CD14-positive monocyte (primary cell): ENCODE data around the gene ALG10B. TPM values are rescaled to one million over a fixed set of nuclear protein-coding genes. Genes with fewer than 3 reads are reported as not detected.
"Not testable (repeated sequence)": the region's sequence is repeated elsewhere in the genome, so short reads cannot be mapped to it uniquely, and the experiment has no call there.

Experiments used
- DNase-seq, 3 donors: peaks; one replicate each; pipeline ENCODE4 v3.0.0-alpha.2; 2011 to 2022
- H2AFZ ChIP-seq: 2 replicates; pipeline ENCODE4 v1.6.0; 2012; ENCODE audit warnings: mild to moderate bottlenecking, low read depth, low read length, inconsistent platforms; ENCODE audit not compliant: insufficient read depth, poor library complexity, severe bottlenecking
- H3K27ac ChIP-seq, 2 donors: 1 replicate in 1 of 2; 2 replicates in 1 of 2; pipeline ENCODE4 v1.5.1; 2012 to 2013; ENCODE audit warnings: low read length in 2 of 2, control low read depth in 1 of 2, inconsistent platforms in 1 of 2, low read depth in 1 of 2, mild to moderate bottlenecking in 1 of 2
- H3K27me3 ChIP-seq, 2 donors: one replicate each; pipeline versions ENCODE4 v1.6.0 to v1.6.1; 2011 to 2013; ENCODE audit warnings: low read length in 2 of 2; ENCODE audit not compliant: control insufficient read depth in 2 of 2, insufficient read depth in 2 of 2
- H3K36me3 ChIP-seq, 2 donors: replicated peaks in 1 of 2; 1 replicate in 1 of 2; 2 replicates in 1 of 2; pipeline versions ENCODE4 v1.5.1 to v1.6.1; 2012 to 2013; ENCODE audit warnings: low read length in 2 of 2, control low read depth in 1 of 2, inconsistent platforms in 1 of 2, mild to moderate bottlenecking in 1 of 2; ENCODE audit not compliant: insufficient read depth in 2 of 2, control insufficient read depth in 1 of 2
- H3K4me1 ChIP-seq, 2 donors: 1 replicate in 1 of 2; 2 replicates in 1 of 2; pipeline versions ENCODE4 v1.5.1 to v1.6.1; 2012 to 2013; ENCODE audit warnings: low read length in 2 of 2, control low read depth in 1 of 2, inconsistent platforms in 1 of 2, mild to moderate bottlenecking in 1 of 2, moderate library complexity in 1 of 2; ENCODE audit not compliant: insufficient read depth in 2 of 2, control insufficient read depth in 1 of 2
- H3K4me2 ChIP-seq: replicated peaks from 2 replicates; pipeline ENCODE3; 2012; ENCODE audit warnings: low read length, moderate library complexity, mild to moderate bottlenecking; ENCODE audit not compliant: poor library complexity, severe bottlenecking; ENCODE audit errors: extremely low read depth
- H3K4me3 ChIP-seq, 3 experiments: fragments of 200-600 bp in 1 of 3; sonication (generic) in 1 of 3; replicated peaks in 1 of 3; 1 replicate in 2 of 3; 2 replicates in 1 of 3; pipeline ENCODE4 v1.5.1; 2011 to 2013; ENCODE audit warnings: low read length in 3 of 3, mild to moderate bottlenecking in 3 of 3, control low read depth in 2 of 3, low read depth in 2 of 3, inconsistent platforms in 1 of 3, moderate library complexity in 1 of 3
- H3K79me2 ChIP-seq: 2 replicates; pipeline ENCODE4 v1.6.0; 2012; ENCODE audit warnings: mild to moderate bottlenecking, control low read depth, inconsistent platforms, low read length, moderate library complexity; ENCODE audit not compliant: insufficient read depth
- H3K9ac ChIP-seq: 2 replicates; pipeline ENCODE4 v1.6.0; 2017; ENCODE audit warnings: low read length, mild to moderate bottlenecking; ENCODE audit not compliant: insufficient read depth, poor library complexity, severe bottlenecking
- H3K9me3 ChIP-seq, 2 donors: replicated peaks in 1 of 2; 1 replicate in 1 of 2; 2 replicates in 1 of 2; pipeline versions ENCODE4 v1.5.1 to v1.6.1; 2012 to 2013; ENCODE audit warnings: low read length in 2 of 2, control low read depth in 1 of 2; ENCODE audit not compliant: control insufficient read depth in 1 of 2, insufficient read depth in 1 of 2
- H4K20me1 ChIP-seq: 2 replicates; pipeline ENCODE4 v1.6.0; 2012; ENCODE audit warnings: mild to moderate bottlenecking, low read length, control low read depth, moderate library complexity; ENCODE audit not compliant: insufficient read depth
- H3K27ac Mint-ChIP-seq, 7 donors: one replicate each; pipeline ENCODE4 v1.8.0; 2020; ENCODE audit warnings: mild to moderate bottlenecking in 7 of 7, mixed read lengths in 7 of 7, moderate library complexity in 6 of 7, inconsistent platforms in 2 of 7
- H3K27me3 Mint-ChIP-seq, 3 donors: one replicate each; pipeline ENCODE4 v1.8.0; 2021 to 2022; ENCODE audit warnings: low read depth in 3 of 3, mild to moderate bottlenecking in 3 of 3, mixed read lengths in 3 of 3, moderate library complexity in 3 of 3, inconsistent platforms in 1 of 3
- H3K36me3 Mint-ChIP-seq, 2 donors: one replicate each; pipeline ENCODE4 v1.8.0; 2020; ENCODE audit warnings: mixed read lengths in 2 of 2, inconsistent platforms in 1 of 2, mild to moderate bottlenecking in 1 of 2
- H3K4me1 Mint-ChIP-seq: one replicate; pipeline ENCODE4 v1.8.0; 2020; ENCODE audit warnings: mild to moderate bottlenecking, mixed read lengths
- H3K4me3 Mint-ChIP-seq, 2 donors: one replicate each; pipeline ENCODE4 v1.8.0; 2020; ENCODE audit warnings: mild to moderate bottlenecking in 2 of 2, mixed read lengths in 2 of 2, moderate library complexity in 1 of 2
- H3K9me3 Mint-ChIP-seq, 7 donors: one replicate each; pipeline ENCODE4 v1.8.0; 2020 to 2022; ENCODE audit warnings: mixed read lengths in 7 of 7, mild to moderate bottlenecking in 6 of 7, moderate library complexity in 6 of 7, inconsistent platforms in 2 of 7
- CTCF ChIP-seq: fragments of 200-600 bp; IDR thresholded peaks from one replicate; pipeline ENCODE4 v1.8.0; 2022; ENCODE audit warnings: antibody characterized with exemption, mild to moderate bottlenecking
- WGBS: methylation state at CpG from one replicate; pipeline ENCODE4 v1.1.5; 2013; ENCODE audit warnings: missing lambda C conversion rate; ENCODE audit not compliant: insufficient coverage; 5-methylcytosine and 5-hydroxymethylcytosine counted together
- intact Hi-C, 2 donors: fragments of 100-400 bp; cut with micrococcal nuclease; formaldehyde crosslinking; loops; one replicate each; pipeline versions ENCODE4 v1.15.0 to v1.15.1; 2023
- polyA plus RNA-seq, 3 donors: library from polyadenylated mRNA; depleted of rRNA in 1 of 3; unstranded in 2 of 3; stranded (reverse) in 1 of 3; fragments of 300-500 nt in 2 of 3; fragments of >200 nt in 1 of 3; fragmentation: Illumina TruSeq in 2 of 3; gene quantifications; 1 replicate in 2 of 3; 2 replicates in 1 of 3; pipeline ENCODE4 v1.2.3, GENCODE V29; 2012 to 2021

ALG10B gene
- polyA plus RNA-seq, 3 donors: 1.2 to 2.2 (median 1.6) TPM

GRCh38 chr12:38291160-38291559, 25.4 kb upstream of the ALG10B start:
- Mint-ChIP-seq H3K27me3 (no peaks in the 10 kb centered on the region), H3K36me3 (no peaks in the 10 kb centered on the region), H3K4me3 (no peak overlapping the region), H3K27ac (no peak overlapping the region), H3K4me1 (no peaks in the 10 kb centered on the region), H3K9me3 (peaks cover 6 to 15% (median 13%) of the 10 kb centered on the region in 7 donors)
- intact Hi-C loops: no loop called here
- Histone ChIP-seq H3K4me1 (no peaks in the 10 kb centered on the region), H3K9ac (no peak overlapping the region), H3K36me3 (no peaks in the 10 kb centered on the region), H3K79me2 (no peaks in the 10 kb centered on the region), H2AFZ (no peak overlapping the region), H3K4me2 (no peak overlapping the region), H4K20me1 (no peaks in the 10 kb centered on the region), H3K27ac (no peak overlapping the region), H3K4me3 (no peak overlapping the region), H3K9me3 (peaks cover 3 to 12% of the 10 kb centered on the region in 2 donors), H3K27me3 (no peaks in the 10 kb centered on the region)
- WGBS: 76% methylated on average over 3 of the region's 4 CpGs
- no peak for DNase-seq
- TF ChIP-seq CTCF: no peak

DNA sequence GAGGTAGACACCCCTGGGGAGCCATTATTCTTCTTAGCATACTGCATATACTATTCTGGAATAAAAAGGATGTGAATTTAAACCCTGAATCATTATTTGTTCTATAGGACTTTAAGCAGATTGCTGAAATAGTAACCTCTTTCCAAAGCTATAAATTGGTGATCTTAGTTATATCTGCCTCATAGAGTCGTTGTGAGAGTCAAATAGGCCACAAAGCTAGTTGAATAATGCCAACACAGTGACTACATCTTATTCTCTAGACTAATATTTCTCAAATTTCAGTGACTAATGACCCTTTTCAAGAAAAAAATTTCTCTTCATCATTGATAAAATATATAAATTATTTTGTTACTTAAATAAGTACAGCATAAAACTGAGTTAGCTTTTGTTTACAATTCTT, 13.6 kb upstream of the ALG10B start:
- not testable (repeated sequence) for H4K20me1 ChIP-seq, H3K4me3 Mint-ChIP-seq, H3K27ac ChIP-seq, H3K27me3 ChIP-seq, H3K9me3 ChIP-seq, H2AFZ ChIP-seq, H3K27ac Mint-ChIP-seq, H3K36me3 Mint-ChIP-seq, H3K9ac ChIP-seq, H3K4me3 ChIP-seq, DNase-seq, H3K4me1 Mint-ChIP-seq, H3K79me2 ChIP-seq, H3K27me3 Mint-ChIP-seq, H3K4me2 ChIP-seq, H3K36me3 ChIP-seq, H3K4me1 ChIP-seq
- intact Hi-C loops: loop anchor here in 1 of 2 donors (5.0 kb wide), 1 partner anchor 171 kb away; no protein-coding TSS in a partner anchor
- H3K9me3 Mint-ChIP-seq: peaks cover 5 to 20% (median 12%) of the 10 kb centered on the region in 7 donors
- no CpG with 5 or more reads among the region's 1 CpG for WGBS

- not testable (repeated sequence) for H4K20me1 ChIP-seq, H3K9me3 Mint-ChIP-seq, H3K79me2 ChIP-seq, H3K9me3 ChIP-seq, H3K27ac Mint-ChIP-seq, H3K27me3 ChIP-seq, H3K4me3 Mint-ChIP-seq, DNase-seq, H3K4me3 ChIP-seq, H3K27me3 Mint-ChIP-seq, H3K4me1 Mint-ChIP-seq, H3K36me3 ChIP-seq, H2AFZ ChIP-seq, H3K4me1 ChIP-seq, H3K27ac ChIP-seq, H3K4me2 ChIP-seq, H3K9ac ChIP-seq
- WGBS: no CpG with 5 or more reads among the region's 2 CpGs
- H3K36me3 Mint-ChIP-seq: peaks cover 8 to 12% of the 10 kb centered on the region in 2 donors
- intact Hi-C loops: loop anchor here in 1 of 2 donors (10.0 kb wide), 1 partner anchor 783 kb away; no protein-coding TSS in a partner anchor
Observed at GRCh38 chr12:38321966-38322365, 5.4 kb downstream of the ALG10B start.
